Stimulated activated CD4-positive, alpha-beta T cell treated with anti-CD3 and anti-CD28 coated beads, Interleukin-12 subunit alpha, Interleukin-12 subunit beta, amount 100 ng/mL, for 24 hours (primary cell): ENCODE measurements around the gene DCLRE1B.

Experiments
- DNase-seq, 2 experiments: peaks; one replicate each; pipeline ENCODE4 v3.0.0-alpha.2; 2020; ENCODE audit warnings: low read depth in 2 of 2

Gene DCLRE1B

DNA sequence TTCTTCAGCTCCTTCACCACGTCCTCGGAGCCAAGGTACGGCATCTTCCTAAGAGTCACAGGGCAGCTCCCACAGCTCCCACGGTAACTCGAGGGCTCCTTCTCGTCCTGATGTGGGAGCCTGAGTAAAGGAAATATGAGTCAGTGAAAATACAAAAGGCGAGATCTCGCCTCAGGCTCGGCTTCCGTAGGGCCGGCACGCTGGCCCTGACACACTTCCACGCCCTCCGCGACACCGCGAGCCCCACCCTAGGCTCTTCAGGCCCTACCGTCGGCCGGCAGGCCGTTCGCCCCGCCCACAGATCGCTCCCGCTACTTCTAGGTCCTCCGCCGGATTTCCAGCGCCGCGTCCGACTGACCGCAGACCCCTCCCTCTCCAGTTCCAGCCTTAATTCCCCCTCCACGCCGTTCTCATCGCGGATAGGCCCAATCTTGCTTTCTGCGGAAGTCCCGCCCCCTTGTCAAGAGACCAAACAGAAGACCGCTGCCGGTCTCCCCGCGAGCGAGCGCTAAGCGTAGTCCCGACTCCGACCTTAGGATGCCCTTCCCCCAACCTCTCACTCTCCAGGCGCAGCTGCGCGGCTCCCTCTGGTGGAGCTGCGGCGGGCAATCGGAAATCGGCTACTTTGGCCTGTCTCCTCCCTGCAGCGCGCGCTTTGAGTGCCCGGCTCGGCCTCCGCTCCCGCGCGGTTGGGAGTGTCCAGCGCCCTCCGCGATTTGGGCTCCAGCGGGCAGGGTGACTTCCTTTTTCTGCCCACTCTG is at the start of gene DCLRE1B, which contains the start of gene AP4B1:
Gene DCLRE1B, plus strand, starts transcription at position 653 of the 761 bp plus-strand sequence. CDS start 261 bp downstream, outside the sequence.
Gene AP4B1, minus strand, starts transcription at position 126 of the 761 bp plus-strand sequence. Its CDS starts 82 bp downstream, at position 44.
- DNase-seq = peak; percentile 92 to 97

DNA sequence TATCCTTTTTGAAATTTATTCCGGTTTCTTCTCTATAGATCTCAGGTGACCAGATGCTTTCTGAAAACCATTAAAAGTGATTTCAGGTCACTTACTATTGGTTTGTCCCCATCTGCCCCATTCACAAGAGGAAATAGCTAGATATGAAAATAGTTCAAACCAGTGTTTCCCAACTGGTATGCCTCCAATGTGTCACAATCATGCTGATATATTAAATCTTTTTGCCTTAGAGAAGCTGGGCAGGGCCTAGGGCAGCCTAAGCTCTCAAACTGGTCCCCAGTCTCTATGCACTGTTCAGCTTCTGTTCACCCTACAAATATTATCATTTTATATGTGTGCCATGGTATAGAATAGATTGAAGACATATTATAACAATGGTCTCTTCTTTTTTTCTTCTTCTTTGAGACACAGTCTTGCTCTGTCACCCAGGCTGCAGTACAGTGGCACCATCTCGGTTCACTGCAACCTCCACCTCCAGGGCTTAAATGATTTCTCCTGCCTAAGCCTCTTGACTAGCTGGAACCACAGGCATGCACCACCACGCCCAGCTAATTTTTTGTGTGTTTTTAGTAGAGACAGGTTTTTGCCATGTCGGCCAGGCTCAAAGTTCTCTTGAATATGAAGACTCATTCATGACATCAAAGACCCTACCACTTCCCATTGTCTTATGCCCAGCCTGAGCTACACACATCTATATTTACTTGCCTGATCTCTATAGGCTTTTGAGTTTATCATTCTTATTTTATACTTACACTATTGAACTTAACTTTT is 49.3 kb upstream of the DCLRE1B start:
- no peak for DNase-seq

- no peak for DNase-seq
These were observed 48.7 kb upstream of the DCLRE1B start for GRCh38 chr1:113856401-113856790.

- no peak for DNase-seq
These were observed 47.4 kb upstream of the DCLRE1B start for GRCh38 chr1:113857776-113858175.

DNA sequence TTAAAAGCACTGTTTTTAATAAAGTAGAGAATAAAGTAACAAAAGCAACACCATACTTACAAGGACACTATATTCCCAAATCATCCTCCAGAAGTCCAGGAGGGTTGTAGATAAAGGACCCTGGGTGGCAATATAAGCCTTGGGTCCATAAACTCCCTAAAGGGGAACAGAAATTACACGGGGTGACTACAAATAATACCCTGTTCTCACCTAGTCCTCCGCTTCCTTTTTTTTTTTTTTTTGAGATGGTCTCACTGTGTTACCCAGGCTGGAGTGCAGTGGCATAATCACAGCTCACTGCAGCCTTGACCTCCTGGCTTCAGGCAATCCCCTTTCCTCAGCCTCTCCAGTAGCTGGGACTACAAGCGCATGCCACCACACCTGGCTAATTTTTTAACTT is 46.7 kb upstream of the DCLRE1B start:
- no peak for DNase-seq

DNA sequence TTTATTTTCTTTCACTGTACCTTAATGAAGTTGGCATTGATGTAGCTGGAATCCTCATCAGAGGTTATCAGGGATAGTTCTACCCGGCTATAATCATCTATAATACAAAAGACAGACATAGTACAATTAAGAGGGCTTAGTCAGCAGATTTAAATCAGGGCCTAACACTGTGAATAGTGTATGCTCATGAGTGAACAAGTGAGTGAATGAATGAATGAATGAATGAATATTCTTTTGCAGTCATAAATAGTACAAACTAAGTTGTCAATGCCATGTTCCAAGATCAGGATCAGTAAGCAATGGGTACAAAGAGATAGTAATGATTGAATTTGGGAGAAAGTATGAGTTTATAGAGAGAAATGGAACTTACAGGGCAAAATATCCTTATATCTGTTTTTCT is 46.1 kb upstream of the DCLRE1B start:
- no peak for DNase-seq

GRCh38 chr1:113859478-113860175 is 45.5 kb upstream of the DCLRE1B start:
- DNase-seq = no peak

- no peak for DNase-seq
These were observed 44.2 kb upstream of the DCLRE1B start for GRCh38 chr1:113860891-113861290.

- DNase-seq = no peak
These were observed 43.5 kb upstream of the DCLRE1B start for GRCh38 chr1:113861641-113862040.

DNA sequence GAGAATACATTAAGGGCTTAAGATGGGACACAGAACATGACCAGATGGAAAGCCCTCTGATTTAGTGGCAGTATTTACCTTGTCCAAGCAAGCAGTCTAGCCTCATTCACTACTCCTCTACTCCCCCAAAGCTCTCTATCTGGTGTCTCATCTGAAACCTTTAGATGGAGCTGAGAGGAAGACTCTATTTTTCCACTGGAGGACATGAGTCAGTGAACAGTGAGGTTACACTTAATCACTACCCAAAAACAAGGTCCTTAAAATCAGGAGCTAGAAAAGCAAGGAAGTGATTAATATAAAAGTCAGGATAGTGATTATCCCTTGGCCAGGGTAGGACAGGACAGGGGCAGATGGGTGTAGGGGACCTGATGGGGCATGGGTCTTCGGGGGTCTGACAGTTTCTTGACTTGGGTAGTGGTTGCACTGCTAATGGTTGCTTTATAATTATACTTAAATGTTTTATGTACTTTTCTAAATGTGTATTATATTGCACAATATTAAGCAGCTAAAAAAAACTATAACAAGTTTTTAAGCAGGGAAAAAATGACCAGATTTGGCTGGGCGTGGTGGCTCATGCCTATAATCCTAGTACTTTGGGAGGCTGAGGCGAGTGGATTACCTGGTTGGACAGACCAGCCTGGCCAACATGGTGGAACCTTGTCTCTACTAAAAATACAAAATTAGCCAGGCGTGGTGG is 36.6 kb upstream of the DCLRE1B start:
- DNase-seq = no peak

DNA sequence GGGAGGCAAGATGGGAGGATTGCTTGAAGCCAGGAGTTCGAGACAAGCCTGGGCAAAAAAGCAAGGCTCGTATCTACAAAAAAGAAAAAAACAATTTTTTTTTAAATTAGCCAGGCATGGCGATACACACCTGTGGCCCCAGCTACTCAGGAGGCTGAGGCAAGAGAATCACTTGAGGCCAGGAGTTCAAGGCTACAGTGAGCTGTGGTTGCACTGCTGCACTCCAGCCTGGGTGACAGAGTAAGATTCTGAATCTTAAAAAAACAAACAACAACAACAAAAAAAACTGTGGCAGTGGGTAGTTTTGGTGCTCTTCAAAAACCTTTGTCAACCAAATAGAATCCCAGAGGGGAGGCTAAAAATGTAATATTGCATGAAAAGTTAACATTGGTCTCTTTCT is 34.3 kb upstream of the DCLRE1B start:
- no peak for DNase-seq

GRCh38 chr1:113871597-113872113 is 33.5 kb upstream of the DCLRE1B start, which contains the start of gene PTPN22:
Gene PTPN22 (minus strand): TSS chr1:113871712.
- peak; percentile 60 to 65 for DNase-seq

DNA sequence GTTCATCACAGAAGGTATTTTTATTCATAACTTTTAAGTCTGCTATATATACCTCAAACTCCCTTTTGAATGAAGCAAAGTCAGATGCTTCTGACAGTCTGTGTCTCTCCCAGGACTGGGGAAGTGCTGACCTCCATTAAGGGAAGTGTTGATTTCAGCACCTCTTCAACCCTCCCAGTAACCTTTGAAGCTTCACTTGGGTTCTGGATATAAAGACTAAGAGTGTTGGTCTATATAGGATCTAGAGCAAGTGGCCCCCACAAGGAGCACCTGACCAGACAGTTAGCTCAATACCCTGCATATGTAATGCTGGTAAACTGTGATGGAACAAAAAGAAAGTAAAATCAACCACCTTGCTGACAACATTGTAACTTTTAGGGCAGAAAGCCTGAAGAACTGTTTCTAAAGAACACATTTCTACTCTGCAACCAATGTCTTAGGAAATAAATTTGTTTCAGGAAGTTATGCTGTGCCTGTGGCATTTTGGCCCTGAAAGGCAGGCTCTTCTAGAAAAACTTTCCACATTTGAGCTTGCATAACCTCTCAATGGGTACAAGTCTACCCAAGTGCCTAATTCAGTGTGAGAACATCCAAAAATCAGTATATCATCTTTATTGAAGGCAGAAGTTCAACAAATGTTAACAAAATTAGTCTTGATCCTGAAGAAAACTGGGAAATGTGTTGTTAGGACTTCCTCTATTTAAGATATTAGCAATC is 32.7 kb upstream of the DCLRE1B start:
- DNase-seq = no peak

- DNase-seq = no peak
These were observed 30.9 kb upstream of the DCLRE1B start for GRCh38 chr1:113874012-113874879.

DNA sequence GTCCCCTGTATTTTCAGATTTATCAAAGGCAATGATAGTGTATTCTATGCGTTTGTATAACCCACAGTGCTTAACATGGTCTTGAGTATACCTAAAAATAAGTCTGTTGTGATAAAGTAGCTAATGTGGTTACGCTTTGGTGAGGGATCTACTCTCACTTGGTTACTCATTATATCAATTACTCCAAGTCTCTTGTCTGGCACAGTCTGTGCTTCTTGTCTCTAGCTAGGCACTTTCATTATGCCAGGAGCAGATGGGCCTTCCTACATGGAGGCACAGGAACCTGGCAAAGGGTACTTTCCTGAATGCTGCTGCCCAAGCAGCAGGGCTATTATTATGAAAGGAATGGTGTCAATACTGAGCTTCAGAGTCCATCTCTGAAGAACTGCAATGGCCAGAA is 29.4 kb upstream of the DCLRE1B start:
- no peak for DNase-seq

DNA sequence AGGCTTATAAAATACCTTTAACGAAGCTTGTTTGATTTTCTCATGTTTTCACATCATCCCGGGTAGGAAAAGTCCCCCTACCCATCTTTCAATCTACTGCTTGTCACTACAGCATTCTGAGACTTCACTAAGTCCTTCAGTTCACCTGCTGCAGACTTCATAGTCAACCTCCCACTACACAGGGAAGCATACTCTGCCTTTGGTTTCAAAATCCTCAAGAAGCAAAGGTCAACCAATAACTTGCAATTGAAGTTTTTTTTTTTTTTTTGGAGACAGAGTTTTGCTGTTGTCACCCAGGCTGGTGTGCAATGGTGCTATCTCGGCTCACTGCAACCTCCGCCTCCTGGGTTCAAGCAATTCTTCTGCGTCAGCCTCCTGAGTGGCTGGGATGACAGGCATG is 28.9 kb upstream of the DCLRE1B start:
- no peak for DNase-seq

- DNase-seq = no peak
These were observed 25.4 kb upstream of the DCLRE1B start for GRCh38 chr1:113879739-113880038.

GRCh38 chr1:113881661-113882060 is 23.5 kb upstream of the DCLRE1B start:
- DNase-seq = no peak

DNA sequence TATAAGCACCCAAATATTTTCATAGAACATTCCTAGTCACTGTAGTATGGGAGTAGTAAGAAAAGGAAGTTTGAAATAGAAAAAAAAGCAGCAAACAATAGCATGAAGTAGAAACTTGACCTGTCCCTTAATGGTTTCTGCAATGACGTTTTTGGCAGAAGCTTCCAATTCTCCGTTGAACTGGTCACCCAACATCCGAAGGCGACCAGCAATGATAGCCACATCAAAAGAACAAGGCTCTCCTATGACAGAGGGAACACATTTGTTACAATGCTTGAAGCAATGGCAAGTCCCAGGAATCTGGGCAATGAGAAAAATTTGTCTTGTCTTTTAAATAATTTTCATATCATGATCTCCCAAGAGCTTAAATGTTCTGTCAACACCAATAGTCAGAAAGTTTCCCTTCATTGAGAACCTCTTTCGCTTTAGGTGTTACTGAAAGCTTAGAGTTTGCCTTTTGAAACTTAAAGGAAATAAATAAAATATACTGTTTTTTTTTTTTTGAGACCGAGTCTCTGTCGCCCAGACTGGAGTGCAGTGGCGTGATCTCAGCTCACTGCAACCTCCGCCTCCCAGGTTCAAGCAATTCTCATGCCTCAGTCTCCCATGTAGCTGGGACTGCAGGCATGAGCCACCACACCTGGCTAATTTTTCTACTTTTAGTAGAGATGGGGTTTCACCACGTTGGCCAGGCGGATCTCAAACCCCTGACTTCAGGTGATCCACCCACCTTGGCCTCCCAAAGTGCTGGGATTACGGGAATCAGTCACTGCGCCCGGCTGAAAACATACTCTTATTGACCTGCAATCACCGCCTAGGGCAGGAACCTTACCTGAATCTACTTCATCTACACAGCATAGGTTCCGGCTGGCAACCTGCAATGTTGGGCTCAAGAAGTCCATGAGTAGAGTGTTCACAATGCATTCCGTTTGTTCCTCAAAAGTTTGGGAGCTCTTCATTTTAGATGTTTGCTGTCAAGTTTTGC is 18.4 kb upstream of the DCLRE1B start:
- no peak for DNase-seq
